ENCODE data around the gene CAPN9.
A peak's percentile ranks its signal among the peaks of the same experiment; 100 is the strongest.
"Not testable (repeated sequence)": the region's sequence is repeated elsewhere in the genome, so short reads cannot be mapped to it uniquely, and the experiment has no call there.

Gene CAPN9, protein sequence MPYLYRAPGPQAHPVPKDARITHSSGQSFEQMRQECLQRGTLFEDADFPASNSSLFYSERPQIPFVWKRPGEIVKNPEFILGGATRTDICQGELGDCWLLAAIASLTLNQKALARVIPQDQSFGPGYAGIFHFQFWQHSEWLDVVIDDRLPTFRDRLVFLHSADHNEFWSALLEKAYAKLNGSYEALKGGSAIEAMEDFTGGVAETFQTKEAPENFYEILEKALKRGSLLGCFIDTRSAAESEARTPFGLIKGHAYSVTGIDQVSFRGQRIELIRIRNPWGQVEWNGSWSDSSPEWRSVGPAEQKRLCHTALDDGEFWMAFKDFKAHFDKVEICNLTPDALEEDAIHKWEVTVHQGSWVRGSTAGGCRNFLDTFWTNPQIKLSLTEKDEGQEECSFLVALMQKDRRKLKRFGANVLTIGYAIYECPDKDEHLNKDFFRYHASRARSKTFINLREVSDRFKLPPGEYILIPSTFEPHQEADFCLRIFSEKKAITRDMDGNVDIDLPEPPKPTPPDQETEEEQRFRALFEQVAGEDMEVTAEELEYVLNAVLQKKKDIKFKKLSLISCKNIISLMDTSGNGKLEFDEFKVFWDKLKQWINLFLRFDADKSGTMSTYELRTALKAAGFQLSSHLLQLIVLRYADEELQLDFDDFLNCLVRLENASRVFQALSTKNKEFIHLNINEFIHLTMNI

DNA sequence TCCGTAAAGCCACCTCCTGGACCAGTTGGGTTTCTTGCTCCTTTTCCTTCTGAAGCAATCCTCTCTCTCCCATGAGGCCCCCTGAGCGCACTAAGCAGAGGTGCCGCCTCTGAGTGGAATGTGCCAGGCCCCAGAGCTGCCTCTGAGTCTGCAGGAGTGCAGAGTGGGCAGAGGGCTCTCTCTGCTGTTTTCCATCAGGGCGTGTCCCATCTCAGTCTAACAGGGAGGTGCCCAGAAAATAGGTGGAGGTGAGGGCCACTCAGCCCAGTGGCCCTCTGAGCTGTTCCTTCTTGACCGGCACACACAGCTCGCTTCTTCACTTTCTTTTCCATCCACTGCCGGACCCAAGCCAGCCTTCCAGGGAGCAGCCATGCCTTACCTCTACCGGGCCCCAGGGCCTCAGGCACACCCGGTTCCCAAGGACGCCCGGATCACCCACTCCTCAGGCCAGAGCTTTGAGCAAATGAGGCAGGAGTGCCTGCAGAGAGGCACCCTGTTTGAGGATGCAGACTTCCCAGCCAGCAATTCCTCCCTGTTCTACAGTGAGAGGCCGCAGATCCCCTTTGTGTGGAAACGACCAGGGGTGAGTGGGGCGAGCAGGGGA, at the start of gene CAPN9:
Gene CAPN9 (plus strand): TSS at position 262 of the 604 bp plus-strand sequence. CDS start 109 bp downstream, at position 371.
- DNase-seq: no peak

DNA sequence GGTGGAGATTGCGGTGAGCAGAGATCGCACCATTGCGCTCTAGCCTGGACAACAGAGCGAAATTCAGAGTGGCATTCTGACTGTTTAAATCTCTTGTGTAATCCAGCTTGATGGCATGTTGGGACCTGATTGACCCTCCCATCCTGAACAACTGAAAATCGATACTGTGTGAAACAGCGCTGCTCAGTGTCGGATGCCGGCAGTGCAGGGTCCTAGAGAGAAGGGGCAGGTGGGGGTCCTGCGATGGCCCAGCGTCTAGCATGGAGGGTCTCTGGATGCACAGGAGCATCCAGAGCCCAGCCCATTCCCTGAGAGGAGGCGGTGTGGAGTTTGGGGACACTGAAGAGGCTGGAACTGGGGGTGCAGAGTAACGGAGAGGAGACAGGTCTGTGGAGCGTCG, 49.1 kb upstream of the CAPN9 start:
- no peak for DNase-seq

DNA sequence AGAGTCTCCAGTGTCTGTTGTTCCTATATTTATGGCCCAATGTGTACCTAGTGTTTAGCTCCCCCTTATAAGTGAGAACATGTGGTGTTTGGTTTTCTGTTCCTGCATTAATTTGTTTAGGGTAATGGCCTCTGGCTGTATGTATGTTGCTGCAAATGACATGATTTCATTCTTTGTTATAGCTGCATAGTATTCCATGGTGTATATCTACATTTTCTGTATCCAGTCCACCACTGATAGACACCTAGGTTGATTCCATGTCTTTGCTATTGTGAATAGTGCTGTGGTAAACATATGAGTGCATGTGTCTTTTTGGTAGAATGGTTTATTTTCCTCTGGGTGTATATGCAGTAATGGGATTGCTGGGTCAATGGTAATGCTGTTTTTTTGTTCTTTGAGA, 48.2 kb upstream of the CAPN9 start:
- DNase-seq: not testable (repeated sequence)

DNA sequence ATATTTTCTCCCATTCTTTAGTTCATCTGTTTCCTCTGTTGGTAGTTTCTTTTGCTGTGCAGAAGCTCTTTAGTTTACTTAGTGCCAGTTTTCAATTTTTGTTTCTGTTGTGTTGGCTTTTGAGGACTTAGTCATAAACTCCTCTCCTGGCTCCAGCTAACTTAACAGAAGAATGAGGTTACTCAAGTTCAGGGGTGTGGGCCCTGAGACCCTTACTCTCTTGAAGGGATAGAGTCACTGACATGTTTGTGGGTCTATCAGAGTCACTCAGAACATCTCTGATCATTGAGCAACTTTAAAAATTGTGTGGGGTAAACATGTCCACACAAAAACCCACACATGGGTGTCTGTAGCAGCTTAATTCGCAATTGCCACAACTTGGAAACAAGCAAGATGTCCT, 47.5 kb upstream of the CAPN9 start:
- DNase-seq: no peak

DNA sequence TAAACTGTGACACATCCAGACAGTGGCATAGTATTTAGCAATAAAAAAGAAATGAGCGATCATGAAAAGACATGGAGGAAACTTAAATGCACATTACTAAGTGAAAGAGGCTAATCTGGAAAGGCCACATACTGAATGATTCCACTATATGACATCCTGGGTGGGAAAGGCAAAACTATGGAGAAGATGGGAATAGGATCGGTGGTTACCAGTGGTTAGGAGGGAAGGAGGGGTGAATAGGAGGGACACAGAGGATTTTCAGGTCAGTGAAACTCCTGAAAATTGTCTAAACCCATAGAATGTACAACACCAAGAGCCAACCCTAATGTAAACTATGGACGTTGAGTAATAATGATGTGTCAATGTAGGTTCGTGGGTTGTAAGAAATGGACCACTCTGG, 47.1 kb upstream of the CAPN9 start:
- no peak for DNase-seq

DNA sequence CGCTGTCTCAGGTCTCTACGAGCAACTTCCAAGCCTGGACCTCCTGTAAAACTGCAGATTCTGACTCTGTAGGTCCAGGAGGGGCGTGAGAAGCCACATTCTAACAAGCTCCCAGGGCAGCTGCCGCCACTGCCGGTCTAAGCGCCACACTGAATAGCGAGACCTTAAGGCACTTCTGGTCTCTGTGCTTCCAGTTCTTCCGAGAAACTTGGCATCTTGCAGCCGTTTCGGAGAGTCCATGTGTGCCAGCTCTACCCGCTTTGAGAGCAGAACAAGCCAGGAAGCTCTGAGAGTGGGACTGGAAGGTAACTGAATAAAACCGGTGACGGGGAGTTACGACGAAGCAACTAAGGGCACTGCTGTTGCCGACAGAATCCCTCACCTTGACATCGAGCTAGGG, 45.8 kb upstream of the CAPN9 start:
- DNase-seq: peak in 1 of 2 donors; percentile 38

DNA sequence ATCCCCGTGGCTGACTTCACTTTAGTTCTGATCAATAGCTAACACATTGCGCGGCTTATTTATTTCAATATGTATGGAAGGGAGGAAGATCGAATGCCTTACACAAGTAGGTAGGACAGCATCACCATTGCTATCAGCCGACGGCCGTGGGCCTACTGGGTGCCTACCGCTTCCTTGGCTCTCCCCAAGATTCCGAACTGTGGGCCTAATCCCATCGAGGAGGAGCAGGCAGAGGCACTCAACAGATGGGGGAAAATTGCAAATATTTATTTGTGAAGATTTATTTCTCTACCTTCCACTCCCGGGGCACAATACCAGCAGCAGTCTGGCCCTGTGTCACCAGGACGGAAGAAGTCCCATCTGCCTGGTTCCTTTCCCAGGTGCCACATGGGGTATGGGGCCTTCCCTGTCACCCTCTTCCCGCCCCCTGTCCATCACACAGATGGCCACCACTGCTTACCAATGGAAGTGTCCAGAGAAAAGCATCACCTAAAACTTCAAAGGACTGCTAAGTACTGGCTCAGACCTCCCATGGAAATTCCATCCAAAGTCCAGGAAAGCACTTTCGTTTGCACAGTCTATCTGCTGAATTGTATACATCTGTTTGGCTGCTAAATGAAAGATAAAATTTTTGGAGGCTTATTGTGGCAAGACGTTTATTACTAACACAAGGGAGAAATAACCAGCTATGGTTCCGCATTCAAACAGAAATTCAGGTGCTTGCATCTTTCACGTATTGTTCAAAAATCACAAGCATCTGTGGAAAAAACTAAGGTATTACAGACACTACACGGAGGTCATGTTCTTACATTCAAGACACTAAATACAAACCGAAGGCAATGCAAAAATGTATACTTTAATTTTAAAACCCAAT, 45.1 kb upstream of the CAPN9 start:
- DNase-seq: no peak

DNA sequence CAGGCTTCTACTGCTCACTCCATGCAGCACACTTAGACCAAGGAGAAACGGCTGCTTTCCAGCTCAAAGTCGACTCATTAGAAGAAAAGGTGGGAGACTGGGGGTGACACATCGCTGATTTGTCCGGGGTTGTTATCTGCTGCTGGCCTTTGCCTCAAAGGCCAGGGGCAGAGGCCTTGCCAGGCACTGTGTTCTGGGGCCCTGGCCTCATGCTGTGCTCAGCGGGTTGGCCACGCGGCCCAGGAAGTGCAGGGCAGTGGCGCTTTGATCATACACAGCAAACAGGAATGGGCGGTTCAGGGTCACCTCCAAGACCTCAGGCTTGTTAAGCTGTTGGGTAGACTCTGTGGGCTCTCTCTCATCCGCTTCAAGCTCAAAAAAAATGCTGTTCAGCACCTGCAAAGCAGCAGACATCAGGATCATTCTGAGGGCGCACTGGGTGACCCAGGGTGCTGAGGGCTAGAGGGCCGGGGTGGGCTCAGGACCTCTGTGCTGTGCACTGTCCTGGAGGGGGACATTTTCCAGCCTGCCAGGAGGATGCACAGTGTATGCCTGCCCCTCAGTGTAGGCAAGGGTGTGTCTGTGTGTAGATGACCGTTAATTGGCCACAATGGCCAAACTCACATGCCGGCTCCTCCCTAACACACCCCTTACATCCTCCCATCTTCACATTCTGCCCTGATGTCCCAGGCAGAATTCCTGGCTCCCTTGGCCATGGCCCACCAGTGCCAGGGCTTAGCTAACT, 44.1 kb upstream of the CAPN9 start:
- no peak for DNase-seq

DNA sequence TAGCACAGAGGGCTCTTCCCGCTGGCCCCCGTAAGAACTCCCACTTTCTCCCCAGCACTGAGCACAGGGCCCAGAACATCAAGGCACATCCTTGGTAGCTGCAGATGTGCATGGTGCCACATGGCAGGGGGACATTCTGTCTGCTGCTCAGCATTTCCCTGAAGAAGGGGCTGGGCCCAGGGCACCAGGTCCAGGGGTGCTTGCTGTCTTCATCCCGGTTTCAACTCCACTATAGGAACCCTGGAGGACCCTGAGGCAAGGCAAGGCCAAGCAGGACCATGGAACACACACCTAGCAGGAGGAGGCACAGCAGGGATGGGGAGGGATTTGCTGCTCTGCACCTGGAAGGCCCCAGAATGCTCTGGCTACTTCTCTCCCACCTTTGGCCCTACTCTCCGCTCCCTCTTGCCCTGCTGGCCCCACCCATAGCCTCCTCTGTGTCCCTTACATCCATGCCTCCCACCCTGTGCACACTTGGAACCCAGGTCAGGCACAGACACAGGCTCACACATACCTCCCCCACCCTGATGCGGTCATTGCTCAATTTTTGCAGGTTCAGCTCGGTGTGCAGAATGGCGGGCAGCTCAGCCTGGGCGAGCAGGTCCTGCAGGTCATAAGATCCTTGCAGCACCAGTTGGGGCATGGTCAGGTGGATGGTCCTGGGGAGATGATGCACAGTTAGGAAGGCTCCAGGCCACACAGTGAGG, 43.4 kb upstream of the CAPN9 start:
- DNase-seq: no peak

DNA sequence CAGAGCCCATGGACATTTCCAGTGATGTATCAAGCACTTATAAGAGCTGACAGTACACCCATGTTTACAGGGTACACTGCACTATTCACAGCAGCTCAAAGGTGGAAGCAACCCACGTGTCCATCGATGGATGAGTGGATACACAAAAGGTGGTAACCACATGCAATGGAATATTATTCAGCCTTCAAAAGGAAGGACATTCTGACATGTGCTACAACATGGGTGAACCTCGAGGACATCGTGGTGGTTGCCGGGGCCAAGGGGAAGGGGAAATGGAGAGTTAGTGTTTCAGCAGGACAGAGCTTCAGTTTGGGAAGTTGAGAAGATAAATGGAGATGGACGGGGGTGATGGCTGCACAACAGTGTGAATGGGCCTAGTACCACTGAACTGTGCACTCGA, 42.4 kb upstream of the CAPN9 start:
- DNase-seq: no peak

DNA sequence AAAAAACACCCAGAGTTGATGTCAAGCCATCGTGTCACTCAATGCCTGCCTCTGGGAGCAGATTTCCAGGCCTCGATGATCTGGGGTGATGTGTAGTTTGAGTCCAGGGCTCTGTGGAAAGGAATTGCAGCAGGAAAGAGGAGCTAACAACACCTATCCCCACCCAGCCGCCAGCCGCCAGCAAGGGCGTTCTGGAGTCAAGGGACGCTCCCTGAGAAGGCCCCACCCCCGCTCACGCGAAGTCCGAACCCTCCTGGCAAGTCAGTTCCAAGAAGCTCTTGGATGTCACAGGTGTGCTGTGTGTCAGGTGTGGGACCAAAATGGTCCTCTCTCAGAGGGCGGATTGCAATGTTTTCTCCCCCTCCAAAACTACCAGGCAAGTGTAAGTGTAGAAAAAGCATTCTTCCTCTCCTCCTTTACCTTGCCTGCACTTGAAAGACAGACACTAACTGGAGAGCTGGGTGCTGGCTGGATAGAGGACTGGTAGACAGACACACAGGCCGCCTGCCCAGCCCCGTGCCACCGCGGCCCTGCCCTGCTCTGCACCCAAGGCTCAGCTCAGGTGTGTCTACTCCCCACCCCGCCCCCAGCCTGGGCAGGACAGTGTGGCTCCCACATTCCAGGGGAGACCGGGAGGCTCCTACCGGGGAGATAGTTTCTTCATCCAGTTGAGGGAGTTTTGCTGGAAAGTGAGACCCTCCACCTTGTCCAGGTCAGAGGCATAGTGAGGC, 41.7 kb upstream of the CAPN9 start:
- no peak for DNase-seq

DNA sequence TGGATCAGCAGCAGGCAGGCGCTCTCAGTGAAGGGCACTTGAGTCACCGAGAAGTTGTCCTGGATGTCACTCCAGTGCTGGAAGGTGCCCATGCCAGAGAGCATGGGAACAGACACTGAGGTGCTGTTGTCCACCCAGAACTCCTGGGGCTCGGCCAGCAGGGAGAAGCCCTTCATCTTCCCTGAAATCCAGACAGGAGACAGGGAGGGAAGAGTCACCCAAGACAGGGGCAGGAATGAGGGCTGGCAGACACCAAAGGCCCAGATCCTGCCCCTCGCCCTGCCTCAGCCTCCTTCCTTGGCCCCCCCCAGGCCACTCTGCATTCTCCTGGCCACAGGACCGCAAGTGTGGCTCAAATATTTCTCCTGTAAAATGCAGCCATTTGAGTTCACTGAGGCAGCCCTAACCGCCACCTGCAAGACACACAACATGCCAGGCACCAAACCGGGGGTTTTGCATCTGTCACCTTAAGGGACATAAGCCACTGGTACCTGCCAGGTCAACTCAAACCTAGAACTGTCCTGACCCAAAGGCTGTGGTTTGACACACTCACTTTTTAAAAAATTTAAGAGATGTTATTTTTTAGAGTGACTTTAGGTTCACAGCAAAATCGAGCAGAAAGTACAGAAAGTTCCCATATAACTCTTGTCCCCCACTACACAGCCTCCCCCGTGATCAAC, 41.0 kb upstream of the CAPN9 start:
- DNase-seq: no peak

DNA sequence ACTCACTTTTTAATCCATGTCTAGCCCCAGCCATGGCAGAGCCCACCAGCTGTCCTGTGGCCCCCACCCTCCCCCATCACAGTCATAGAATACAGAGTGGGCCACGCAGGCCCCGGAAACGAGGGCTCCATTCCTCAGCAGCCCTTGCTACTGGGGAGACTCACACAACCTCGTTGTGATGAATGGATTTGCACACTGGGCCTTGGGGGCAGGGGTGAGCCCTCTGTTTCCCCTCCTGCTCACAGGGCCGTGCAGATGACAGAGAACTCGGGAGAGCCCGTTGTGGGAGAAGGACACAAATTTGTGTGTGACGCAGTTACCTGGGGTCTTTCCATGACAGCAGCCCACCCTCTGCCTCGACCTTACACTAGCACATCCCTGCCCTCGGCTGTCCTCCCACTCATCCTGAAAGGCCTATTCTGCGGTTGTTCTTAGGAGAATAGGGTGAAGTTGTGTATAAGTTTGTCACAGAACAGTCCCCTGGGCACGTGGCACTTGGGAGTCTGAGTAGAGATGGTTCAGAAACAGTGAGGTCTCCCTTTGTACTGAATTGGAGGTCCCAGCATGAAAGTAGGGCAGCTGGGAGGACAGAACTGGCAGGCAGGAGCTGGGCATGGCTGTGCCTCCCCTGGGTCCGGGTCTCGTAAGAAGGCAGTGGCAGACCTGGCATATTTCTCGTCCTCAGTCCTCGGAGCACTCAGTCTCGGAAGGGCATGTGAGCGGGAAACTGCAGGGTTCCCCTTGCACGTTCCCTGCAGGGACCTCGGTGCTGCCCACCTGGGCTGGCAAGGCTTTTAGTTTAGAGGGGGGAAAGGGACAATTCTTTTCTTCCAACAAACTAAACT, 40.1 kb upstream of the CAPN9 start:
- no peak for DNase-seq

DNA sequence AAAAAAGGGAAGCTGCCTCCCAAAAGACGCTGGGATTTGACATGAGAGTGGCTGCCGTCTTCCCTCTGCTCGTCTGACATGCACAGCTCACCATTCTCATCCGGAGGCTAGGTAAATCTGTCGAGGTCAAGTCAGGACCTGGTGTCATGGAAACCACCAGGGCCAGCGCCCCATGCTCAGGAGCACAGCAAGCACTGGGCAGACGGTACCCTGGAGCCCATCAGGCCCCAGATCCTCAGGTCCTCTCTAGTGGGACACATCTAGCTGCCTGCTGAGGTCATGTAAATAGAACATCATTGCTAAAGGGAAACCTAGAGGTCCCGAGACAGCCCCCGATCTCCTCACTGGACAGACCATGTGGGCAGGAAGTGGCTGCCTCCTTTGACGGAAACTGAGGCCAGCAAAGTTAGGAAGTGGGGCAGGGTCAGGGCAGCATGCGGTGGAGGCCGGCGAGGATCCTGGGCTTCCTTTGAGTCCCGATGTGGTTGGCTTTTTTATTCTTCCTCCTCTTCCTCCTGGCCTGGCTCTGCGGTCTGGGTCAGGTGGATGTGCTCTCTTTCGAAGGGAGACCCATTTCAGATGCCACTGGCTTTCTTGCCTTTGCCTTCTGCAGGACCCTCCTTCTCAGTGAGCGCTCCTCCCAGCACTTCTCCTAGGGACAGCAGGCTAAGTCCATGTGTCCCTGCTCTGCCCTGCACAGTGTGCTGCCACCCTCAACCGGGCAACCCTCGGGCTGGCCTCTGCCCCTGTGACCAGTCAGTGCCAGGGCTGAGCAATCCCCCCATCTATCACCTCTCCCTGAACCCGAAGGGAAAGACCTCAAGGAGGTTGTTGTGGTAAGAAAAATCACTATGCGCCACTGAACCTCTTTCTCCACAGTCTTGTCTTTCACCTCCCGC, 39.2 kb upstream of the CAPN9 start:
- no peak for DNase-seq

DNA sequence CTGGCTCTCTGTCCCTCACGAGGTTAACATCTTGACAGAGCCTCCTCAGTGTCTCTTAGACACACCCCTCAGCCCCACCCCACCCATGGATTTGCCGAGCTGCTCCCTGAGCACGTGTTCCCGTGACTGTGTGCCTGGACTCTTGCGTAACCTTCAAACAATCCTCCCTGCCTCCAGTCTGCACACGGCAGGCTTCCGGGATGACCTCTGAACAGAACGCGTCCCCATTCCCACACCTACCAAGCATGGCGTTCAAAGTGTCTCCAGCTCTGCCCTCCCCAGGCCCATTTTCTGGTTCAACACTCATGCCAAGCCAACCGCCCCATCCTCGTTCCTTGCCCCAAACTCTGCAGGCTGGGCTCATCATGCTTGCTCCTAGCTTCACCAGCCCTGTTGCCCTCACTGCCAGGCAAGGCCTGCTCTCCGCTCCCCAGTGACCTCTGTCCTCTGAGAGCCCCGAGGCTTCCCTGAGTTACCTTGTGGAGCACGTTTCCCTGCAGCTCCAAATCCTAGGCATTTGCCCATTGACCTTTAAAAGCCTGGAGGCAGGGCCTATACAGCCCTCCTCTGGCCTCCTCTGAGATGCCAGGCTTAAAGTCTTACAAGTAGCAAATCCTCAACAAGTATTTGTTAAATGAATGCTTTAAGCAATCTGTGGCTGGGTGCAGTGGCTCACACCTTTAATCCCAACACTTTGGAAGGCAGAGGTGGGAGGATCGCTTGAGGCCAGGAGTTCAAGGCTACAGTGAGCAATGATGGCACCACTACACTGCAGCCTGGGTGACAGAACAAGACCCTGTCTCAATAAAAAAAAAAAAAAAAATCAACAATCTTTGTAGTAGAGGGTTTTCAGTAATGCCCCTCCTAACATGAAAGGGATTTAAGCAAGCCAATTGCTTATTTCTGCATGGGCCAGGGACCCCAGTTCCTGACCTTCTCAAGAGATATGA, 38.3 kb upstream of the CAPN9 start:
- no peak for DNase-seq

DNA sequence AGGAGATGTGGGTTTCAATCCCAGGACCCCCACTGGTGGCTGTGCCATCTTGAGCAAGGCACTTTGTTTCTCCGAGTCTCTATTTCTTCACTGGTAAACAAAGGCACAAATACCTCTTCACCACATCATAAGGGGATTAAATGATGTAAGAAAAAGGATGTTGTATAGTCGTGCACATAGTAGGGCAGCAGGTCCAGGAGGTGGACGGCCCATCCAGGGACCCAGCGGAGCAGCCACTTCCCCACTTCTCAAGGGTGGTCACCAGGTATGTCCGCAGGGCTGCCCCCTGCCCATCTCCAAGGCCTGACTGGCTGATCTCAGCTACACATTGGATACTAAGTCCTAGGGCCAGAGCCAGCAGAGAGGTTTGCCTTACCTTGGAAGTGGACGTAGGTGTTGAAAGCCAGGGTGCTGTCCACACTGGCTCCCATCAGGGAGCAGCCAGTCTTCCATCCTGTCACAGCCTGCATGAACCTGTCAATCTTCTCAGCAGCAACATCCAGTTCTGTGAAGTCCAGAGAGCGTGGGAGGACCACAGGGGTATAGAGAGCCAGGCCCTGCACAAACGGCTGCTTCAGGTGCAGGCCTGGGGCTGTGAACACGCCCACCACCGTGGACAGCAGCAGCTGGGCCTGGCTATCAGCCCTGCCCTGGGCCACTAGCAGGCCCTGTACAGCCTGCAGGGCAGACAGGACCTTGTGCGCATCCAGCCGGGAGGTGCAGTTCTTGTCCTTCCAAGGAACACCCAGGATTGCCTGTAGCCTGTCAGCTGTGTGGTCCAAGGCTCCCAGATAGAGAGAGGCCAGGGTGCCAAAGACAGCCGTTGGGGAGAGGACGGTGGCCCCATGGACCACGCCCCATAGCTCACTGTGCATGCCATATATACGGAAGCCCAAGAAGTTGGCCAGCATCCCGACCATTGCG, 37.3 kb upstream of the CAPN9 start:
- no peak for DNase-seq

Data from hippocampal formation (tissue), 2 donors.